HL-60 (cell line): ENCODE measurements around the gene AAK1.

Experiments used
- POLR2AphosphoS5 ChIP-seq: IDR thresholded peaks from 2 replicates; pipeline ENCODE4 v1.6.1; 2012; ENCODE audit warnings: low read depth
- SPI1 ChIP-seq: IDR thresholded peaks from 2 replicates; pipeline ENCODE4 v1.6.1; 2012; ENCODE audit warnings: low read depth, mild to moderate bottlenecking, borderline replicate concordance
- TF ChIP-seq, protein P1 (sequence below): IDR thresholded peaks from one replicate; pipeline ENCODE4 v1.5.1; 2011; ENCODE audit warnings: low read length, control low read depth, inconsistent platforms; ENCODE audit not compliant: insufficient read depth
- TF ChIP-seq, protein P2 (sequence below): IDR thresholded peaks from 2 replicates; pipeline ENCODE4 v1.6.1; 2012; ENCODE audit warnings: low read depth; ENCODE audit not compliant: insufficient replicate concordance

DNA sequence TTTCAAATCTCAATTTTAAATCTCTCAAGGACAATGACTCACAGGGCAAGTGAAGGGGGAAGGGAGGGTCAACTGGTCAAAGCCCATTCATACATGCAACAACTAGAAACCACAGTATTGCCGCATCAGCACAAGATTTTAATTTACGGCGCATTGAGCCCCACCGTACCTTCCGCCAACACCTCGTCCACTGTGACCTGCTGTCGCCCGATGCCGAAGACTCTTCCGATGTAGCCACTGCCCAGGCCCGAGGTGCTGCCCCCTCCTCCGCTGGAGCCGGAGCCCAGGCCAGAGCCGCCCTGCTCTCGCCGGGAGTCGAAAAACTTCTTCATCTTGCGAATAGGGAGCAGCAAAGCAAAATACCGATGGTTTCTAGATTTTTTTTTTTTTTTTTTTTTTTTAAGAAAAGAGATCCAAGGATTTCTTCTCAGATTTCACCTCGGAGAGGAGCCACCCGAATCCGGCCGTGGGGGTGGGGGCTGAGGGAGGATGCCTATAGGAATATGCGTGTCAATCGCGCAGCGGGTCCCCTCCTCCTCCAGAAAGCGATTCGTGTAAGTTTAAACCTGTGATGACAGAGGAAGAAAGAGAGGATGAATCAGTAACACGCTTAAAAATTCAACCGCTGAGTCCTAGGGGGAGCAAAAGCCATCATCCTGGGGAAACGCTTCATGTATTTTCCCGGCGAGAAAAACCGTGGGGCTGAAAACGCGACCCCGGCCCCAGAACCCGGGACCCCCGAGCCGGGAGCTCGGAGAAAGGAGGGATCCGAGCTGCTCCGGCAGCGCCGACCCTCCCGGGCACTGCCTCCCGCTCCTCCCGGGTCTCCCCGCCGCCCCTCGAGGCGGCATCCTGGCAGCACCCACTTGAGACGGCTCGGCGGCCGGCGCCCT, 584 bp downstream of the AAK1 start:
- 0 out of 2 replicates have a peak, but pooled peaks have one; percentile 39 for TF ChIP-seq POLR2AphosphoS5
- TF ChIP-seq, protein P1, sequence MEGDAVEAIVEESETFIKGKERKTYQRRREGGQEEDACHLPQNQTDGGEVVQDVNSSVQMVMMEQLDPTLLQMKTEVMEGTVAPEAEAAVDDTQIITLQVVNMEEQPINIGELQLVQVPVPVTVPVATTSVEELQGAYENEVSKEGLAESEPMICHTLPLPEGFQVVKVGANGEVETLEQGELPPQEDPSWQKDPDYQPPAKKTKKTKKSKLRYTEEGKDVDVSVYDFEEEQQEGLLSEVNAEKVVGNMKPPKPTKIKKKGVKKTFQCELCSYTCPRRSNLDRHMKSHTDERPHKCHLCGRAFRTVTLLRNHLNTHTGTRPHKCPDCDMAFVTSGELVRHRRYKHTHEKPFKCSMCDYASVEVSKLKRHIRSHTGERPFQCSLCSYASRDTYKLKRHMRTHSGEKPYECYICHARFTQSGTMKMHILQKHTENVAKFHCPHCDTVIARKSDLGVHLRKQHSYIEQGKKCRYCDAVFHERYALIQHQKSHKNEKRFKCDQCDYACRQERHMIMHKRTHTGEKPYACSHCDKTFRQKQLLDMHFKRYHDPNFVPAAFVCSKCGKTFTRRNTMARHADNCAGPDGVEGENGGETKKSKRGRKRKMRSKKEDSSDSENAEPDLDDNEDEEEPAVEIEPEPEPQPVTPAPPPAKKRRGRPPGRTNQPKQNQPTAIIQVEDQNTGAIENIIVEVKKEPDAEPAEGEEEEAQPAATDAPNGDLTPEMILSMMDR: no peak
- no peak for TF ChIP-seq SPI1
- TF ChIP-seq, protein P2, sequence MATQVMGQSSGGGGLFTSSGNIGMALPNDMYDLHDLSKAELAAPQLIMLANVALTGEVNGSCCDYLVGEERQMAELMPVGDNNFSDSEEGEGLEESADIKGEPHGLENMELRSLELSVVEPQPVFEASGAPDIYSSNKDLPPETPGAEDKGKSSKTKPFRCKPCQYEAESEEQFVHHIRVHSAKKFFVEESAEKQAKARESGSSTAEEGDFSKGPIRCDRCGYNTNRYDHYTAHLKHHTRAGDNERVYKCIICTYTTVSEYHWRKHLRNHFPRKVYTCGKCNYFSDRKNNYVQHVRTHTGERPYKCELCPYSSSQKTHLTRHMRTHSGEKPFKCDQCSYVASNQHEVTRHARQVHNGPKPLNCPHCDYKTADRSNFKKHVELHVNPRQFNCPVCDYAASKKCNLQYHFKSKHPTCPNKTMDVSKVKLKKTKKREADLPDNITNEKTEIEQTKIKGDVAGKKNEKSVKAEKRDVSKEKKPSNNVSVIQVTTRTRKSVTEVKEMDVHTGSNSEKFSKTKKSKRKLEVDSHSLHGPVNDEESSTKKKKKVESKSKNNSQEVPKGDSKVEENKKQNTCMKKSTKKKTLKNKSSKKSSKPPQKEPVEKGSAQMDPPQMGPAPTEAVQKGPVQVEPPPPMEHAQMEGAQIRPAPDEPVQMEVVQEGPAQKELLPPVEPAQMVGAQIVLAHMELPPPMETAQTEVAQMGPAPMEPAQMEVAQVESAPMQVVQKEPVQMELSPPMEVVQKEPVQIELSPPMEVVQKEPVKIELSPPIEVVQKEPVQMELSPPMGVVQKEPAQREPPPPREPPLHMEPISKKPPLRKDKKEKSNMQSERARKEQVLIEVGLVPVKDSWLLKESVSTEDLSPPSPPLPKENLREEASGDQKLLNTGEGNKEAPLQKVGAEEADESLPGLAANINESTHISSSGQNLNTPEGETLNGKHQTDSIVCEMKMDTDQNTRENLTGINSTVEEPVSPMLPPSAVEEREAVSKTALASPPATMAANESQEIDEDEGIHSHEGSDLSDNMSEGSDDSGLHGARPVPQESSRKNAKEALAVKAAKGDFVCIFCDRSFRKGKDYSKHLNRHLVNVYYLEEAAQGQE: no peak
